ENCODE data around the gene VDAC2. TPM values are rescaled to one million over a fixed set of nuclear protein-coding genes. Genes with fewer than 3 reads are reported as not detected.

VDAC2 gene
- total and polyA plus RNA-seq, 10 of the 15 experiments (the other 5 are each of a cell fraction or from before 2014, with no cell fraction given), result 73.4 to 294 (median 146) TPM

DNA sequence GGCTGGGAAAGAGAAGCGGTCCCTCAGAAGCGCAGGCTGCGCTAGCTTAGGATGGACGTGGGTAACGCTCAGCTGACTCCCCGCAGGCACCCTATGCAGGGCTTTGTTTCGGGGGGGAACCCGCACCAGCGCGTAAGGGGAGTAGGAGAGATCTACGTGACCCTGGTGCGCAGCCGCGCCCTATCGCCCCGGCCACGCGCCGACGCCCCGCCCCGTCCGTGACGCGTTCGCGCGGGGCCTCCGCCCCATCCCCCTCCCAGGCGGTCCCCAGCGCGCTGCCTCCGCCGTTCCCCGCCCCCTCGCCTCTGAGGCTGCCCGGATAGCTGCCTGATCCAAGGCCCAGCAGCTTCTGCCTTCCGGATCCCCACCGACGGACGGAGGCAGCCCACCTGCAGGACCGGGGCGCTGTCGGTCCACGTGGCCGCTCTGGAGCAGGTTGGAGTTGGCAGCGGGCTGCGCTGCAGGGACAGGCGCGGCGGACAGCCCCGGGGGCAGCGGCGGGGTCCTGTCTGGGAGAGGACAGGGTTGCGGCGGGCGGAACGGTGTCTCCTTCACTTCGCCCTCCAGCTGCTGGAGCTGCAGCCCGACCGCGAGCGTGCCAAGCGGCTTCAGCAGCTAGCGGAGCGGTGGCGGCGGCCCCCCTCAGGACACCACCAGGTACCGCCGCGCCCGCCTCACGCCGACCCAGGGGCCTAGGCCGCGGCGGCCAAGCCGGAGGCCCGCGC, at the start of gene VDAC2 (continued):
- TF ChIP-seq, protein P1, sequence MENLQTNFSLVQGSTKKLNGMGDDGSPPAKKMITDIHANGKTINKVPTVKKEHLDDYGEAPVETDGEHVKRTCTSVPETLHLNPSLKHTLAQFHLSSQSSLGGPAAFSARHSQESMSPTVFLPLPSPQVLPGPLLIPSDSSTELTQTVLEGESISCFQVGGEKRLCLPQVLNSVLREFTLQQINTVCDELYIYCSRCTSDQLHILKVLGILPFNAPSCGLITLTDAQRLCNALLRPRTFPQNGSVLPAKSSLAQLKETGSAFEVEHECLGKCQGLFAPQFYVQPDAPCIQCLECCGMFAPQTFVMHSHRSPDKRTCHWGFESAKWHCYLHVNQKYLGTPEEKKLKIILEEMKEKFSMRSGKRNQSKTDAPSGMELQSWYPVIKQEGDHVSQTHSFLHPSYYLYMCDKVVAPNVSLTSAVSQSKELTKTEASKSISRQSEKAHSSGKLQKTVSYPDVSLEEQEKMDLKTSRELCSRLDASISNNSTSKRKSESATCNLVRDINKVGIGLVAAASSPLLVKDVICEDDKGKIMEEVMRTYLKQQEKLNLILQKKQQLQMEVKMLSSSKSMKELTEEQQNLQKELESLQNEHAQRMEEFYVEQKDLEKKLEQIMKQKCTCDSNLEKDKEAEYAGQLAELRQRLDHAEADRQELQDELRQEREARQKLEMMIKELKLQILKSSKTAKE (IDR thresholded peaks at IDR 0.05; ENCODE audit: low read depth, poor library complexity, severe bottlenecking), result no peak
- peak; percentile 75 for TF ChIP-seq CREM (IDR thresholded peaks at IDR 0.05; ENCODE audit: low read depth)
- TF ChIP-seq, protein P2, sequence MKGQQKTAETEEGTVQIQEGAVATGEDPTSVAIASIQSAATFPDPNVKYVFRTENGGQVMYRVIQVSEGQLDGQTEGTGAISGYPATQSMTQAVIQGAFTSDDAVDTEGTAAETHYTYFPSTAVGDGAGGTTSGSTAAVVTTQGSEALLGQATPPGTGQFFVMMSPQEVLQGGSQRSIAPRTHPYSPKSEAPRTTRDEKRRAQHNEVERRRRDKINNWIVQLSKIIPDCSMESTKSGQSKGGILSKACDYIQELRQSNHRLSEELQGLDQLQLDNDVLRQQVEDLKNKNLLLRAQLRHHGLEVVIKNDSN (IDR thresholded peaks at IDR 0.05; ENCODE audit: borderline replicate concordance, extremely low read length, insufficient read depth, low read depth, low read length), result peak; percentile 33
- peak; percentile 73 for TF ChIP-seq POLR2AphosphoS5 (IDR thresholded peaks at IDR 0.05; ENCODE audit: low read length)
- TF ChIP-seq PKNOX1 (IDR thresholded peaks at IDR 0.05), result peak; percentile 46
- no peak; the same call in 1 of the 2 replicates for TF ChIP-seq BMI1 (IDR thresholded peaks at IDR 0.05; ENCODE audit: borderline replicate concordance)
- TF ChIP-seq, protein P3, sequence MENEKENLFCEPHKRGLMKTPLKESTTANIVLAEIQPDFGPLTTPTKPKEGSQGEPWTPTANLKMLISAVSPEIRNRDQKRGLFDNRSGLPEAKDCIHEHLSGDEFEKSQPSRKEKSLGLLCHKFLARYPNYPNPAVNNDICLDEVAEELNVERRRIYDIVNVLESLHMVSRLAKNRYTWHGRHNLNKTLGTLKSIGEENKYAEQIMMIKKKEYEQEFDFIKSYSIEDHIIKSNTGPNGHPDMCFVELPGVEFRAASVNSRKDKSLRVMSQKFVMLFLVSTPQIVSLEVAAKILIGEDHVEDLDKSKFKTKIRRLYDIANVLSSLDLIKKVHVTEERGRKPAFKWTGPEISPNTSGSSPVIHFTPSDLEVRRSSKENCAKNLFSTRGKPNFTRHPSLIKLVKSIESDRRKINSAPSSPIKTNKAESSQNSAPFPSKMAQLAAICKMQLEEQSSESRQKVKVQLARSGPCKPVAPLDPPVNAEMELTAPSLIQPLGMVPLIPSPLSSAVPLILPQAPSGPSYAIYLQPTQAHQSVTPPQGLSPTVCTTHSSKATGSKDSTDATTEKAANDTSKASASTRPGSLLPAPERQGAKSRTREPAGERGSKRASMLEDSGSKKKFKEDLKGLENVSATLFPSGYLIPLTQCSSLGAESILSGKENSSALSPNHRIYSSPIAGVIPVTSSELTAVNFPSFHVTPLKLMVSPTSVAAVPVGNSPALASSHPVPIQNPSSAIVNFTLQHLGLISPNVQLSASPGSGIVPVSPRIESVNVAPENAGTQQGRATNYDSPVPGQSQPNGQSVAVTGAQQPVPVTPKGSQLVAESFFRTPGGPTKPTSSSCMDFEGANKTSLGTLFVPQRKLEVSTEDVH (IDR thresholded peaks at IDR 0.05; ENCODE audit: low read depth, partially characterized antibody), result no peak
- TF ChIP-seq BACH1 (IDR thresholded peaks at IDR 0.05; ENCODE audit: borderline replicate concordance), result peak; percentile 77; the same call in 1 of the 2 replicates
- no peak for TF ChIP-seq GABPA (IDR thresholded peaks at IDR 0.05; ENCODE audit: low read depth)
- peak; percentile 44 to 77 for TF ChIP-seq EGR1 (IDR thresholded peaks at IDR 0.05; ENCODE audit: borderline replicate concordance in 1 of 2, low read depth in 2 of 2, low read length in 2 of 2)
- TF ChIP-seq IKZF2 (IDR thresholded peaks at IDR 0.05), result peak in 1 of 2 experiments; percentile 47; a peak in 1 of 4 replicates
- TF ChIP-seq CBFB (IDR thresholded peaks at IDR 0.05; ENCODE audit: low read depth), result peak; percentile 49
- TF ChIP-seq ZSCAN29 (IDR thresholded peaks at IDR 0.05), result 0 out of 2 replicates have a peak, but pooled peaks have one; percentile 5
- TF ChIP-seq, protein P4, sequence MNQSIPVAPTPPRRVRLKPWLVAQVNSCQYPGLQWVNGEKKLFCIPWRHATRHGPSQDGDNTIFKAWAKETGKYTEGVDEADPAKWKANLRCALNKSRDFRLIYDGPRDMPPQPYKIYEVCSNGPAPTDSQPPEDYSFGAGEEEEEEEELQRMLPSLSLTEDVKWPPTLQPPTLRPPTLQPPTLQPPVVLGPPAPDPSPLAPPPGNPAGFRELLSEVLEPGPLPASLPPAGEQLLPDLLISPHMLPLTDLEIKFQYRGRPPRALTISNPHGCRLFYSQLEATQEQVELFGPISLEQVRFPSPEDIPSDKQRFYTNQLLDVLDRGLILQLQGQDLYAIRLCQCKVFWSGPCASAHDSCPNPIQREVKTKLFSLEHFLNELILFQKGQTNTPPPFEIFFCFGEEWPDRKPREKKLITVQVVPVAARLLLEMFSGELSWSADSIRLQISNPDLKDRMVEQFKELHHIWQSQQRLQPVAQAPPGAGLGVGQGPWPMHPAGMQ (IDR thresholded peaks at IDR 0.05; ENCODE audit: borderline replicate concordance), result peak; percentile 99
- peak; percentile 58; the same call in 1 of the 2 replicates for TF ChIP-seq IRF3 (IDR thresholded peaks at IDR 0.05)
- TF ChIP-seq SMARCA5 (IDR thresholded peaks at IDR 0.05), result peak; percentile 86
- TF ChIP-seq NFYA (IDR thresholded peaks at IDR 0.05; ENCODE audit: borderline replicate concordance, low read depth, low read length), result no peak
- TF ChIP-seq SMC3 (IDR thresholded peaks at IDR 0.05; ENCODE audit: borderline replicate concordance, low read length), result peak; percentile 5; the same call in 1 of the 2 replicates
- TF ChIP-seq BHLHE40 (IDR thresholded peaks at IDR 0.05; ENCODE audit: borderline replicate concordance in 1 of 2, low read depth in 2 of 2, low read length in 1 of 2), result peak in 1 of 2 experiments; percentile 79; a peak in 2 of 4 replicates
